Measurements from ENCODE around the gene SLIT3.
"Not testable (repeated sequence)": the region's sequence is repeated elsewhere in the genome, so short reads cannot be mapped to it uniquely, and the experiment has no call there.

GRCh38 chr5:169211761-169212160 lies 89.2 kb downstream of the SLIT3 start:
- not testable (repeated sequence) for TF ChIP-seq RFX5 (IDR thresholded peaks at IDR 0.05; ENCODE audit: low read depth, low read length); CEBPZ (IDR thresholded peaks at IDR 0.05; ENCODE audit: low read depth, low read length); RUNX3 (IDR thresholded peaks at IDR 0.05; ENCODE audit: low read length)
